UCSD-AML1 (cell line): ENCODE results near the gene CDYL.

Experiments
- DNase-seq: peaks from one replicate; lab custom pipeline; 2025; ENCODE audit not compliant: unreplicated experiment; lab: John Stamatoyannopoulos, UW

Gene CDYL

GRCh38 chr6:4957521-4958231 is 181.5 kb downstream of the CDYL start:
- DNase-seq: no peak

- DNase-seq: no peak
These were observed 182.4 kb downstream of the CDYL start for GRCh38 chr6:4958624-4959023.

- DNase-seq: no peak
These were observed 185.3 kb downstream of the CDYL start for GRCh38 chr6:4961322-4962168.

- DNase-seq: no peak
These were observed 186.7 kb downstream of the CDYL start for GRCh38 chr6:4962905-4963304.

GRCh38 chr6:4964675-4965561 is 188.7 kb downstream of the CDYL start:
- no peak for DNase-seq

- no peak for DNase-seq
These were observed 189.6 kb downstream of the CDYL start for GRCh38 chr6:4965562-4966389.

GRCh38 chr6:4967301-4968030 is 191.3 kb downstream of the CDYL start:
- DNase-seq: no peak

GRCh38 chr6:4969609-4970285 is 193.5 kb downstream of the CDYL start:
- no peak for DNase-seq

- DNase-seq: no peak
These were observed 194.7 kb downstream of the CDYL start for GRCh38 chr6:4970739-4971395.

- DNase-seq: no peak
These were observed 195.6 kb downstream of the CDYL start for GRCh38 chr6:4971851-4972250.

- DNase-seq: no peak
These were observed 196.2 kb downstream of the CDYL start for GRCh38 chr6:4972438-4972837.

- DNase-seq: no peak
These were observed 197.2 kb downstream of the CDYL start for GRCh38 chr6:4973415-4973814.

- DNase-seq: no peak
These were observed 198.0 kb downstream of the CDYL start for GRCh38 chr6:4973982-4974745.

GRCh38 chr6:4974962-4975361 is 198.8 kb downstream of the CDYL start:
- DNase-seq: no peak

GRCh38 chr6:4975506-4975905 is 199.3 kb downstream of the CDYL start:
- DNase-seq: no peak

GRCh38 chr6:4977468-4977867 is 201.3 kb downstream of the CDYL start:
- no peak for DNase-seq

GRCh38 chr6:4979426-4979825 is 203.2 kb downstream of the CDYL start:
- DNase-seq: no peak

- no peak for DNase-seq
These were observed 205.6 kb downstream of the CDYL start for GRCh38 chr6:4981761-4982160.
